G401 (cell line): ENCODE results near the gene RNF41. TPM values are rescaled to one million over a fixed set of nuclear protein-coding genes. Genes with fewer than 3 reads are reported as not detected.
"Not testable (repeated sequence)": the region's sequence is repeated elsewhere in the genome, so short reads cannot be mapped to it uniquely, and the experiment has no call there.

Experiments used
- DNase-seq: peaks from one replicate; pipeline ENCODE4 v3.0.0-alpha.2; 2015; ENCODE audit warnings: low spot score
- in situ Hi-C: cut with HindIII; loops from 2 replicates; pipeline ENCODE4 v1.10.0; 2016; ENCODE audit warnings: low sequenced_read_pairs, mixed read lengths
- total RNA-seq: library from RNA; depleted of rRNA; stranded (reverse); fragments of >200 nt; shearing (Covaris generic); gene quantifications from 2 replicates; pipeline ENCODE4 v1.2.3, GENCODE V29; 2014; rRNA removed

RNF41 gene
- total RNA-seq, 1 experiment from 2014 or later: 66.6 TPM

DNA sequence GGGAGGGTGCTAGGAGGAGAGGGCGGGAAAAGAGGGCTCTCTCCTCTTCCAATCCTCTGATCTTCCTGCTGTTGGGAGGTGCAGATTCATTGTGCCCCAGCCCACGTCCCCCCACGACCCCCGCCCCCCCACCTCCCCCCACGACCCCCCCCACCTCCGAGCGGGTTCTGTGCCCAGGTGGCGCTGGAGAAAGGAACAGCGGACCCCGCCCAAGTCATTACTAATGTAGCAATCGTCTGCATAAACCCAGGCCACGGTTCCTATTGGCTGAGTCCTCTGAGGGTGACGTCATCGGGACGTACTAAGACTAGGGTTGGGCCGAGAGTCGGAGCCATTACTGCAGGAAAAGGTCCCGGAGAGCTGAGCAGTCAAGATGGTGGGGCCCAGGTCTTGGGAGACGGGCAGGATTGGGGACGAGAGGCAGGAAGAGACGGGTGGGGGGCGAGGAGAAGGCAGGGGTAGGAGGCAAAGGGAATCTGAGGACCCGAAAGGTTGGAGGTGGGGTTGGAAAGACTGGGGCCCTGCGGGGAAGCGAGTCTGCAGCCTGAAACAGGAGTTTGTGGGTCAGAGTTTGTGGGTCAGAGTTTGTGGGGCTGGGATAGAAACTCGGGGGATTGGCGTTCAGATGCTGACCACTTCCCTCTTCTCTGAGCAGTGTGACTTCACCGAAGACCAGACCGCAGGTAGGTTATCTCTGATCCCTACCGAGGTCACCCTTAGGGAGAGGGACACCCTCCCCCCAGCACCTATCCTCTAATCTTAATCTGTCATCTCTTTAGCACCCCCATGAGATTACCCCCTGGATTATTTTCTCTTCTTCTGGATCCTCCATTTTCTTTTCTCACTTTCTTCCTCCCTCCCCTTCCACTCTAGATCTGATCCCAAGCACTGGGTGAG is 63.4 kb downstream of the RNF41 start, which contains the start of gene MYL6:
TSS of gene MYL6 (plus strand) at position 331 of the 897 bp plus-strand sequence. CDS start at position 374, 43 bp downstream.
- peak; percentile 100 for DNase-seq
- in situ Hi-C loops: no loop called here

DNA sequence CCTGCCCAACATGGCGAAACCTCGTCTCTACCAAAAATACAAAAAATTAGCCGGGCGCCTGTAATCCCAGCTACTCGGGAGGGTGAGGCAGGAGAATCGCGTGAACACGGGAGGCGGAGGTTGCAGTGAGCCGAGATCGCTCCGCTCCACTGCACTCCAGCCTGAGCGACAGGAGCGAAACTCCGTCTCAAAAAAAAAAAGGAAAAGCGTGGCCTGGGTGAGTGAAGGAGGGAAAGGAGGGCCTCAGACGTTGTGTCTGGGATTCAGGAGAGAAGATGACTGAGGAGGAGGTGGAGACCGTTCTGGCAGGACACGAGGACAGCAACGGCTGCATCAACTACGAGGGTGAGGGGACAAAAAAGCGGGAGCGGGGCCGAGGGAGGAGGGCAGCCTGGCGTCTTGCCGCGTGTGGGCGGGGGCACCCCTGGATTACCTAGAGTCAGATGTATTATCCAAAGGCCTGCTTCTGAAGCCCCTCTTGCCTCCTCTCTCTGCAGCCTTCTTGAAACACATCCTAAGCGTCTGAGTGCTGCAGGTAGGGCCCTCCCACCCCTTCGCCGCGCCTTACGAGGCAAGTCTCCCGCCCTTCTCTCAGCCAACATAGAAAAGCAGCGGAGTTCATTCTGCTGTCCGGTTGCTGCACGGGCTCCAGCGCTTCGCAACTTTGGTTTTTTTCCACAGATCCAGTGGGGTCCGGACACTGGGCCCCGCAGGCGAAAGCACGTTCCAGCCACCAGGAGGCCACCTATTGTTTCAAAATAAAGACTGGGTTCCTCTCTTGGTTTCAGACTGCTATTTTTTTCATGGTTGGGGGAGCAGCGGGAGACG is 64.3 kb downstream of the RNF41 start:
- peak; percentile 84 for DNase-seq
- in situ Hi-C loops: no loop called here

DNA sequence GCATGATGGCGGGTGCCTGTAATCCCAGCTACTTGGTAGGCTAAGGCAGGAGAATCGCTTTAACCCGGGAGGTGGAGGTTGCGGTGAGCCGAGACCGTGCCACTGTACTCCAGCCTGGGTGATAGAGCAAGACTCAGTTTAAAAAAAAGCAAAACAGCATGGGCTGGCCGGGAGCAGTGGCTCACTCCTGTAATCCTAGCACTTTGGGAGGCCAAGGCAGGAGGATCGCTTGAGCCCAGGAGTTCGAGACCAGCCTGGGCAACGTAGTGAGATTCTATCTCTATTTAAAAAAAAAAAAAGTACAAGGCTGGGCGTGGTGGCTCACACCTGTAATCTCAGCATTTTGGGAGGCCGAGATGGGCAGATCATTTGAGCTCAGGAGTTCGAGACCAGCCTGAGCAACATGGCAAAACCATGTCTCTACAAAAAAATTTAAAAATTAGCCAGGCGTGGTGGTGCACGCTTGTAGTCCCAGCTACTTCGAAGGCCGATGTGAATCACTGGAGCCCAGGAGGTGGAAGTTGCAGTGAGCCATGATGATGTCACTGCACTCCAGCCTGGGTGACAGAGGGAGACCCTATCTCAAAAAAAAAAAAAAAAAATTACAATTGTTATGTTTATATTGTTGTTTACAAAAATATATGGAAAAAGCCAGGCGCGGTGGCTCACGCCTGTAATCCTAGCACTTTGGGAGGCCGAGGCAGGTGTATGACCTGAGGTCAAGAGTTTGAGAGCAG is 65.1 kb downstream of the RNF41 start:
- DNase-seq, in situ Hi-C loops: not testable (repeated sequence)

DNA sequence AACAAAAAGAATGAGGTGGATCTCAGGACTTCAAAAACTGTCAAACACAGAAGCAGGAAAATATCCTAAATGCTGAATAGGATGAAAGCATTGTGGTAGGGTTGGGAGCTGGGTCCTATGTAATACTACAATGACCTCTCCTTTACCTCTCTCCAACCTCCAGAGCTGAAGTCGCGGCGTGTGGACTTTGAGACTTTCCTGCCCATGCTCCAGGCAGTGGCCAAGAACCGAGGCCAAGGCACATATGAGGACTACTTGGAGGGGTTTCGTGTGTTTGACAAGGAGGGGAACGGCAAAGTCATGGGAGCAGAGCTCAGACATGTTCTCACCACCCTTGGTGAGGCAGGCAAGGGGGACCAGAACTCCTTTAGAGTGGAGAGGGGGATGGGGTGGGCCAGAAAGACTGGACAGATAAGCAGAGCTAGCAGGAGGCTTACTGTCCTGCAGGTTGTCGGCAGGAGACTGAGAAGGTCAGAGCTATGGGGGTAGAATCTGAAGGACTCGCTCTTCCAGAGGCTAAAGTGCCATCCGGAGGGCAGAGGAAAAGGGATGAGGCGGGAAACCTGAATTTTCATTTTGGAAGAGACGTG is 66.4 kb downstream of the RNF41 start:
- no peak for DNase-seq

DNA sequence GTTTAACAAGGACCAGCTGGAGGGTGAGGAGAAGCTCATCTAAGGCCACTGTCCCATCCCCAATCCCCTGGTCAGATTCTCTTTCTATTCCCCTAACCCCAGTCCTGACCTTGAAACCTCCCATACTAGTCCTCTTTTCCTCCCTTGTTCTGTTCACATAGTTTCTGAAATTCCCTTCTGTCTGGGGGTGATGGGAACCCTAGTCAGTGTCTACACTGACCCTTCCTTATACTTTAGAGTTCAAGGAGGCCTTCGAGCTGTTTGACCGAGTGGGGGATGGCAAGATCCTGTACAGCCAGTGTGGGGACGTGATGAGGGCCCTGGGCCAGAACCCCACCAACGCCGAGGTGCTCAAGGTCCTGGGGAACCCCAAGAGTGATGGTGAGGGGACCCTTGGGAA is 66.9 kb downstream of the RNF41 start:
- no peak for DNase-seq
- in situ Hi-C loops: no loop called here

More for the DNA sequence above, 66.4 kb downstream of the RNF41 start:
- in situ Hi-C loops: no loop called here

DNA sequence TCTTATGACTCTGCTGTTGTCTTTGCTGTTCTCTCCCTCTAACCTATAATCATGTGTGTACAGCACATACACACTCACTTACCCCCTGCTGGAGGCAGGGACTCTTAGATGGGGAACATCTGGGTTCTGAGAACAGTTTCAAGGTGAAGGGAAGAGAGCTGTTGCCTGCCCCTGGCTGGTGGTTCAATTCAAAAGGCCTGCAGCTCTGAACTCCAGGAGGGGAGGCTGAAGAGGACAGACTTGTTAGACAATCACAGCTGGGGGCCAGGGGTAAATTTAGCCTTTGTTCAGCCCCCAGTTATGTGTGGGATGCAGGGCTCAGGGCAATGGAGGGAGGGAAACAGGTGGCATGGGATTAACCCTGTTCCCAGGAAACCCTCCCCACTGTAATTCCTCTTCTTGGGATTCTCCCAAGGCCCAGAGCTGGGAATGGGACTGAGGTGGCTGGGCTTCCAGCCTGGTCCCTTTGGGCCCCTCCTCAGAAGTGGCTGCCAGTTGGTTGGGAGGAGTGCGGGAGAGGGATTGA is 67.4 kb downstream of the RNF41 start:
- no peak for DNase-seq
- in situ Hi-C loops: no loop called here

DNA sequence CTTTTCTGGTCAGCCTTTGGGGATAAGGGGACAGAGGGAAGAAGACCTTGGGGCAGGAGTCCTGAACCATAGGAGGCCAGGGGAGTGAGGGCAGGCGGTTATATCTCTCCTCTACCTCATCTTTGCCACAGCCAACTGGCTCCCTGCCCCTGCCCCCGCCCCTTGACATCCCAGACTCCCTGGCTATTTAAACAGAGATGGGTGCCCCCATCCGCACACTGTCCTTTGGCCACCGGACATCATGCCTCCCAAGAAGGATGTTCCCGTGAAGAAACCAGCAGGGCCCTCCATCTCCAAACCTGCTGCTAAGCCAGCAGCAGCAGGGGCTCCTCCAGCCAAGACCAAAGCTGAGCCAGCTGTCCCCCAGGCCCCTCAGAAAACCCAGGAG is 68.0 kb downstream of the RNF41 start:
- DNase-seq: no peak
- in situ Hi-C loops: no loop called here

DNA sequence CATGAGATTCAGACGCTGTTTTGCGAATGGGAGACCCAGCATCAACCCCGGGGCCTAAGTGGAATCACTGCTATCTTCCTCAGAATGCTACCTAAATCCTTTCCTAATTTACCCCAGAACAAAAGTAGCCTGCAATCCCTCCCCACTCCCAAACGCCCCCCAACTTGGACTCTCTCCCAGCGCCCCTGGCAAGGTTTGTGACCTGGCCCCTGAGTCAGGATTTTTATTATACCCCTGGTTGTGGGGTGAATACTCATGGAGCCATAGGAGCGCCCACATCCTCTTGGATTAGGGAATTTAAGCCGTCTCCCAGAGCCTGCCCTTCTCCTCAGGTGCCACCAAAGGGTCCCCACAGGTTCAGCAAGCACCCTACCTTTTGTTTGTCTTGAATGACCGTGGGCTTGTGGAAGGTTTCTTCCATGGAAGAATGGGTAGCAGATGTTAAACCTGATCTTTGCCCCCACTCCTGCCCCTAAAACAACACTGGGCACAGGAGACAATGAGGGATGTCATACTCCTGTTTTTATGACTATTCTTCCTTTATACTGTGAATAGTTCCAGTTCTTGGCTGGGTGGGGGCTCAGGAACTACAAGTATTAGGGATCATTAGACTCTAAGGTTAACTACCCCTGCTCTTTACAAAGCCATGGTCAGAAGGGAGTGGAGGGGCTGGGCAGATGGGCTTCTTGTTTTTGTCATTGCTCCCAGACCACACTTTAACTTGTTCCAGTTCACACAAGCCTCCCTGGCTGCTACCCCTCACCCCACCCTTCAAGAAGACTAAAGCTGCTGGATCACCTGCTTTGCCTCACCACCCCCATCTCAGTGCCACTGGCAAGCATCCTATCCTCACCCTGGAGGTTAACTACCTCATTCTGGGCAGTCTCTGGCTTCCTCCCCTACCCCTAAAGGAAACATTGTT is 68.7 kb downstream of the RNF41 start:
- in situ Hi-C loops: no loop called here
- DNase-seq: no peak

Other genes with a start within 250 kb of the RNF41 start
- 16.9 and 22.1 TPM in 2 replicates for gene RAB5B, start 247.8 kb downstream of the RNF41 start, total RNA-seq
- 39.8 and 50.2 TPM in 2 replicates for gene SUOX, start 224.6 kb downstream of the RNF41 start, total RNA-seq
- gene IKZF4, start 200.9 kb downstream of the RNF41 start, total RNA-seq: 0.54 and 4.4 TPM in 2 replicates
- 1,383 and 1,581 TPM in 2 replicates for gene RPS26, start 180.0 kb downstream of the RNF41 start, total RNA-seq
- gene ERBB3, start 141.8 kb downstream of the RNF41 start, total RNA-seq: 4.3 and 17.4 TPM in 2 replicates
- gene PA2G4, start 117.4 kb downstream of the RNF41 start, total RNA-seq: 357 and 451 TPM in 2 replicates
- 3,225 and 5,126 TPM in 2 replicates for gene RPL41, start 105.3 kb downstream of the RNF41 start, total RNA-seq
- 2.9 and 3.3 TPM in 2 replicates for gene ZC3H10, start 103.7 kb downstream of the RNF41 start, total RNA-seq
- 108 and 114 TPM in 2 replicates for gene ESYT1, start 93.7 kb downstream of the RNF41 start, total RNA-seq
- gene MYL6B, start 69.3 kb downstream of the RNF41 start, total RNA-seq: 115 and 166 TPM in 2 replicates
- 1,669 and 1,953 TPM in 2 replicates for gene MYL6, start 63.6 kb downstream of the RNF41 start, total RNA-seq
- gene SMARCC2, start 32.4 kb downstream of the RNF41 start, total RNA-seq: 10.5 and 18.4 TPM in 2 replicates
- gene NABP2, start 2.4 kb upstream of the RNF41 start, total RNA-seq: 20.2 and 33.0 TPM in 2 replicates
- not detected in 2 replicates for gene SLC39A5, start 8.1 kb upstream of the RNF41 start, total RNA-seq
- 6.2 and 9.0 TPM in 2 replicates for gene ANKRD52, start 36.5 kb upstream of the RNF41 start, total RNA-seq
- gene COQ10A, start 45.0 kb upstream of the RNF41 start, total RNA-seq: 22.3 and 24.2 TPM in 2 replicates
- gene CS, start 78.4 kb upstream of the RNF41 start, total RNA-seq: 56.9 and 64.5 TPM in 2 replicates
- gene CNPY2, start 94.1 kb upstream of the RNF41 start, total RNA-seq: 153 and 218 TPM in 2 replicates
- 16.9 and 18.0 TPM in 2 replicates for gene PAN2, start 112.1 kb upstream of the RNF41 start, total RNA-seq
- 1.3 and 5.3 TPM in 2 replicates for gene IL23A, start 117.0 kb upstream of the RNF41 start, total RNA-seq
- gene STAT2, start 138.2 kb upstream of the RNF41 start, total RNA-seq: 25.6 and 26.9 TPM in 2 replicates
- gene APOF, start 140.9 kb upstream of the RNF41 start, total RNA-seq: not detected in 2 replicates
- 33.3 and 37.4 TPM in 2 replicates for gene TIMELESS, start 227.5 kb upstream of the RNF41 start, total RNA-seq
- not detected in 2 replicates for gene MIP, start 232.7 kb upstream of the RNF41 start, total RNA-seq
- gene SPRYD4, start 246.7 kb upstream of the RNF41 start, total RNA-seq: 2.5 and 2.8 TPM in 2 replicates